HG03520 (cell line): Measurements from ENCODE around the gene MYZAP.

ENCODE experiments used
- ATAC-seq: cut with Tn5 transposase; IDR thresholded peaks from one replicate; pipeline ENCODE4 v1.9.1; 2021; ENCODE audit warnings: mild to moderate bottlenecking, moderate library complexity; ENCODE audit not compliant: unreplicated experiment

MYZAP gene

DNA sequence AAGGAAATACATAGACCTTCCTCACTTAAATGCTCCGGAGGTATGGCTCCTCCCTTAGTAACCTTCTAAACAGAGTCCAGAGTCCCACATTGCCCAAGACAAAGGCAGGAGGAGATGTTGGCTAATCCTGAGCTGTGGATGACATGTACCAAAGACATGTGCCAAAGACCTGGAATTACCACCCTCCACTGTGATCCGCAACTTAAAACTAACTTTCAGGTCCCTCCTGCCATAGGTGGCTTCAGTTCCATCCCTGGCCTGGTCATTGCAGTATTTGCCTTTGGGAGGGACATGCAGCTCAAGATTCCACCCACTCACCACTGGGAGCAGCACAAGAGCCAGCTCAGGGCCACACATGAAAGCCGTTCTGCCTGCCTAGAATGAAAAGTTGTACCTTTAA is 28.0 kb downstream of the MYZAP start:
- ATAC-seq: no peak

DNA sequence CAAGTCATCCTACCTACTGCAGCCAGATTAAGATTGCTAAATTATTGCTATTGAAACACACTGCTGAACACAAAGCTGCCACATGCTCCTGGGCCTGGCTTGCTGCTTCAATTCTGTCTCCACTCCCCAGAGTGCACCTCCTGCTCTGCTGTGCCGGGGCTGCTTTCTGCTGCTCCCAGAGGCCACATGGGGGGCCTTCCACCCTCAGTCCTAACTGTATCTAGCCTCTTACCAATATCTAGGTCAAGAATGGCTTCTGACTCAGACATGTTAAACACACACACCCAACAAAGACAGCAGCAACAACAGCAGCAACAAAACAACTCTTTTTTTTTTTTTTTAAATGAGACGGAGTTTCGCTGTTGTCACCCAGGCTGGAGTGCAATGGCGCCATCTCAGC is 33.0 kb downstream of the MYZAP start:
- no peak for ATAC-seq

DNA sequence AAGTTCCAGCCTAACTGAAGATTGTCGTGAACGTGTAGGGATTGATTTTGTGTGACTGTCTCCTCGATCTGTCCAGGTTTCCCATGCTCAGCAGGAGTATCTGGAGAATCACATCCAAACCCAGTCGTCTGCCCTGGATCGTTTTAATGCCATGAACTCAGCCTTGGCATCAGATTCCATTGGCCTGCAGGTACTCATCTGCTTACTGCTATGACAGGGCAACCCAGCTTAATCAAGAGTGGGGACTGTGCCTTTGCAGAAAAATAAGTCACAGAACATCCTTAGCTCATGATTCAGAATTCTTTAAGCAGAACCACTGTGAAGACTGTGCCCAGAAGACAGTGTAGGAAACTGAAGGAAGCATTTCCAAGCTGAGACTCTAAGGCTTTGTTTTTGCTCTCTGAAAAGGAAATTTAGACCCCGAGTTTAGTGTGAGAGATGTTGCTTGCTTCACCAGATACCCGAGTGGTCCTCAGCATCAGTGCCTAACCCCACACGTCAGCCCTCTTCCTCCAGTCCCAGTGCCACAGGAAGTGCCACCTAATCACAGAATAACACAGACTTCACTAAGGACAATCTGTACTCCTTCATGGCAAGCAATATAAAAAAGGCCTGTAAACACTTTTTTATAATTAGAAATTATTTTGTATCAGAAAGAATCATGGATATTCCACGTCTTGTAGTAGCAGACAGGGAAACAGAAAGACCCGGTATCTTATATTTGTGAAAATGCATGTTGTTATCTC is 34.2 kb downstream of the MYZAP start:
- ATAC-seq: no peak

GRCh38 chr15:57626713-57627440 is 35.2 kb downstream of the MYZAP start:
- ATAC-seq: no peak

DNA sequence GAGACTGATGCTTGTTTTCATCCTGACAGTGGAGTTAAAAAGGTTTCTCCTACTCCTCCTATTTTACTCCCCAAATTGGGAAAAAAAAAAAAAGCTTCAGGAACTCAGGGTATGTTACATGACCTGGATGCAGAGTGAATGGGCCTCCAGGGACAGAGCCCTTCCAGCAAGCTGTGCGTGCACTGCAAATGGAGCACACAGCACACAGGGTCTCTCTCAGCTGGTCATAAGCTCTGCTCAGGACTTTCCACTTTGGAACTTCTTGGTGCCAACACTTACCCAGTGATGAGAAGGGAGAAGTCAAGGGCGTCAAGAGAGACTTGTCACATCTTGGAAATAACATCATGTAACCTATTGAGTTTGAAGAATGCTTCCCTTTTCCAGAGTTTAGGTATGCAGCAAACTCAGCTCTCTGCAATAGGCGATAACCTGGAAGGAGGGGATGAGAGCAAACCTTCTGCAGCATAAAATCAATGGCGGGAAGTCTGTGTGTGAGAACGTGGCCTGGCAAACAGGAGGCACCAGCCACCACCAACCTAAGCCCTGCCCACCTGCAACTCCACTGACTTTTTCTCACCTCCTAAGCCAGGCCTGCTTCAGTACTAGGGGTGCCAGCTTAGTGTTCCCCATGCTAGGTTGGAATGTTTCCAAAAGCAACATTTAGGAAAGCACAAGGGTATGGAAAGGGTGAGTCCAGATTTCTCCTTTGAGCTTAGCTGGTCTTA is 39.8 kb downstream of the MYZAP start:
- ATAC-seq: no peak

DNA sequence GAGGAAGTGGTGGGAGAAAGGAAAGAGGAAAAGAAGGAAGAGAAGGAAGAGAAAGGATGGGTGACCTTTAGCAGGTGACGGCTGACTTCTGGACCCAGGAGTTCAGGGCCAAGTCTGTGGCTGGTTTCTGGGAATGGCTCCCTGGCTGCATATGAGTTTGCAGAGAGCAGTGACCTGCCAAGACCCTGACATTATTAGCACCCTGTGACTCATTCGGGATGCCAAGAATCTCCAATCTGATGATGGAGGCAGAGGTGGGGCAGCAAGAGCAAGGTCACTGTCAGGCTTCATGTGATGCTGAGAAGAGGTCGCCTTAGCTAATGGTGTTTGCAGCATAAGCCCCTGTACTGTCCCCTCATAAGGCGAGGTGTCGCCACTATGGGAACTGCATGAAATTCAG is 42.6 kb downstream of the MYZAP start:
- no peak for ATAC-seq

- ATAC-seq: no peak
Observed at GRCh38 chr15:57635300-57635909, 43.7 kb downstream of the MYZAP start.

GRCh38 chr15:57637846-57638245 is 46.1 kb downstream of the MYZAP start:
- no peak for ATAC-seq

DNA sequence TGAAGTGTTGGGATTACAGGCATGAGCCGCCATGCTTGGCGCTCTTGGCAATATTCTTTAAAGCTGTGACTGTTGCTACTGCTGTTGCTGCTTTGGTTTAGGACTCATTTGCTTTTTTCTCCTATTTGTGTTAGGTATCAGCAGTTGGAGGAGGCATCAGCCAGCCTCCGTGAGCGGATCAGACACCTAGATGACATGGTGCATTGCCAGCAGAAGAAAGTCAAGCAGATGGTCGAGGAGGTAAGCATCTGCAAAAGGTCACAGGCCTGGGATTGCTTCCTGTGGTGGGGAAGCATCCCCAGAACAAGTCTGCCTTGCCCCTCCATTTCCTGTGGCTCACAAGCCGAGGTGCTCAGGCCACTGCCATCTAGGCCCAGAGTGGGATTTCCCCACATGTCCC is 47.6 kb downstream of the MYZAP start:
- no peak for ATAC-seq

DNA sequence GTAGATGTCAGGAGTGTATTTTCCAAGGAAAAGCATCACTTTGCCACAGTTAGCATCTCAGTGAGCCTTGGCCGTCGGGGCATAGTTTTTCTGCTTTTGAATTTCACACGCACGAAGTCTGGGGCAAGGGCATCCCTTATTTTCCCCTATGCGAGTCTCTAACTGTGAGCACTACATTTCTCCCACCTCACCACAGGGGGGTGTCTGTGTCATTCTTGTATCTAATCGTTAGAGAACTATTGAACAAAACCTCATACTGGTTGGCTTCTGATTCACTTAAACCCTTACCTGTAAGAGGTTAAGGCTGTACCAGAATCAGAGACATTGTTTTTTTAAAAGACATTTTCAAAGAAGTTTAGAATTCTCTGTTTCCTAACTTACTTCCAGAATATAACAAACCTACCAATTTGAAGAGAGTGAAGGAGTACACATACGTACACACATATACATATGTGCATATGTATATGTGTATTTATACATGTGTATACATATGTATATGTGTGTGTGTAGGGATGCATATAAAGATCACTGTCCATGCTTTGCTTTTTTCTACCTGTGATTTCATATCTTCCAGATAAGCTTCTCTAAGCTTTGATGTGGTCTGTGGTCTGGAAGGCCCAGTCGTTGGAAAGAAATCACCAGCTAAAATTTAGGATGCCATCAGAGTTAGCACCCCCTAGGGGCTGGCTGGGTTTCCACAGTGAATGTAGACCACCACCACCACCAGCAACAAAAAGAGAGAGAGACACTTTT is 49.4 kb downstream of the MYZAP start:
- no peak for ATAC-seq

GRCh38 chr15:57643826-57644225 is 52.1 kb downstream of the MYZAP start:
- ATAC-seq: no peak

DNA sequence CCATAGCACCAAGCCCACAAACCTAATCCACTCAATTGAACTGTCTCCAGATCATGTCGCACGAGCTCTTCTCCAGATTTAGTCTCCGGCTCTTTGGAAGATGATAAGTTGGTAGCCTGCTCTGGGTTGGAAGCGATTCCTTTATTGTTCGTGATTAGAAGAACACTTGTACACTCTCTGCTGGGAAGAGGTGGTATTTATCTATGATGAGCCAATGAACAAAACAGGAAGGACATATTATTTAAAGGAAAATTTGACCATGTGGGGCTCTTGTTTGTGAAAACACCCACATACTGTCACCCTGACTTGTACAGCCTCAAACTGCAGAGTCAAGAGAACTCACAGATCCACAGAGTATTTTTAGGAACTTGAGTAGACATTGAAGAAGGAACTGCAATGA is 54.4 kb downstream of the MYZAP start:
- no peak for ATAC-seq

GRCh38 chr15:57647071-57647790 is 55.5 kb downstream of the MYZAP start:
- ATAC-seq: no peak

DNA sequence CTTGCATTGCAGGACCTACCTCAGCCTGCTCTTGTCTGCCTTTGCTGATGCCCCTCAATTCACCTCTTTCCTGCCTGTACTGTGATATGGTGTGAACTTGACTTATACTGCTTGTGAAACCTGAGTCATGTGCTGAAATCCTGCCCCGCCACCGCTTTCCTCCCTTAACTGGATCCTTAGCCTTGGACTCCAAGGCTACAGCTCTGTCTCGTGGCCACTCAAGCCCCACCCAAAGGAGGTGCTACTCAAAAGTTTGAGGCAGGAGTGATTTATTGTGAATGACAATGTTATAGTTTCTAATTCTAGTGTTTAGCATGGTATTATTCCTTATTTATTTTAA is 56.1 kb downstream of the MYZAP start:
- ATAC-seq: no peak

DNA sequence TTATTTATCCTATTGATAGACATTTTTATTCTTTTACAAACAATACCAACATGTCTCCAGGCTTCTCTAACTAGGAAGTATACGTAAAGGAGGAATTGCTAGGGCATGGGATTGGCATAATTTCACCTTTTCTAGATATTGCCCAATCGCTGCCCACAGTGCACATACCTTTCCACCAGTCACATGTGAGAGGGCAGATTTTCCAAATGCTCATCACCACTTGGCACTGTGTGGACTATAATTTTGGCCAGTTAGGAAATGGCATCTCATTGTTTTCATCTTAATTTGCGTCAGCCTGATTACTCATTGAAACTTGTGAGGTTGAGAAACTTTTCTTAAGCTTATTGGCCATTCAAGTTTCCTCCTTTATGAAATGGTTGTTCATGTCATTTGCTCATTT is 57.4 kb downstream of the MYZAP start:
- no peak for ATAC-seq

- no peak for ATAC-seq
Observed at GRCh38 chr15:57651445-57651844, 59.7 kb downstream of the MYZAP start.

GRCh38 chr15:57652481-57652880 is 60.8 kb downstream of the MYZAP start:
- ATAC-seq: no peak

GRCh38 chr15:57654153-57654852 is 62.6 kb downstream of the MYZAP start:
- ATAC-seq: no peak

DNA sequence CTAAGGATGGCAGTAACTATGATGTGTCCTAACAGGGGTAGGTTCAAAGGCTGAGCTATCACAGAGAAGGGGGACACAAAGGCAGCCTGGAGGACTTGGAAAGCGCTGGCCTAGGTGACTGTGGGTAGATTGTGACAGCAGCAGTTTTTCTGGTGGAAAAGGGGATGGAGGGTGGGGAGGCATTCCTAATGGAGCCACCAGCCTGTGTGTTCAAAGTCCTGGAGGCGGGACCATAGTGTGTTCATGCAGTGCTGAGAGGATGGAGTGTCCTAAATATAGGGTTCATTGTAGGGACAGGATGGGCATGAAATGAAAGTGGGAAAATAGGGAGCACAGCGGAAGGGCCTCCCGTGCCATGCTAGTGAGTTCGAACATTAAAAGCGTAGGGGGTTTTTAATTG is 63.3 kb downstream of the MYZAP start:
- ATAC-seq: no peak

DNA sequence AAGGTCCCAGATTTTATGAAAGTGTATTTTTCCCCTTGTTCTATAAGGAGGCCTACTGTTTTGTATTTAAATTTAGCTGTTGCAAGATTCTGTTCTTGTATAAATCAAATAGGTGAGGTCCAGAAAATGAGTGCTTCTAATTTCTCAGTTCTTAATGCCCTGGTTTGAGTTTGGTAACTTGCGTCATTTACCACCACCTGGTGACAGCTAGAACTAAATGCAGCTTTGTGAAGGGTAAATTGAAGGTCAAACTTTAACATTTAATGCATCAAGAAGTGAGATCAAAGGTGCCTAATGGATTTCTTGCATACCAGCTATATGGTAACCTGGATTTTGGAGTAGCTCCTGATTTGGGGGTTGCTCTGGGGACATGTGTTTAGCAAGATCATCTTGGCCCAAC is 64.1 kb downstream of the MYZAP start:
- ATAC-seq: no peak
